Epidermal melanocyte (primary cell): ENCODE data around the gene GPR89B.
"Not testable (repeated sequence)": the region's sequence is repeated elsewhere in the genome, so short reads cannot be mapped to it uniquely, and the experiment has no call there.

Experiments used
- DNase-seq: peaks from one replicate; pipeline ENCODE4 v3.0.0; 2011; ENCODE audit warnings: low spot score; ENCODE audit not compliant: insufficient read length

The GPR89B gene

DNA sequence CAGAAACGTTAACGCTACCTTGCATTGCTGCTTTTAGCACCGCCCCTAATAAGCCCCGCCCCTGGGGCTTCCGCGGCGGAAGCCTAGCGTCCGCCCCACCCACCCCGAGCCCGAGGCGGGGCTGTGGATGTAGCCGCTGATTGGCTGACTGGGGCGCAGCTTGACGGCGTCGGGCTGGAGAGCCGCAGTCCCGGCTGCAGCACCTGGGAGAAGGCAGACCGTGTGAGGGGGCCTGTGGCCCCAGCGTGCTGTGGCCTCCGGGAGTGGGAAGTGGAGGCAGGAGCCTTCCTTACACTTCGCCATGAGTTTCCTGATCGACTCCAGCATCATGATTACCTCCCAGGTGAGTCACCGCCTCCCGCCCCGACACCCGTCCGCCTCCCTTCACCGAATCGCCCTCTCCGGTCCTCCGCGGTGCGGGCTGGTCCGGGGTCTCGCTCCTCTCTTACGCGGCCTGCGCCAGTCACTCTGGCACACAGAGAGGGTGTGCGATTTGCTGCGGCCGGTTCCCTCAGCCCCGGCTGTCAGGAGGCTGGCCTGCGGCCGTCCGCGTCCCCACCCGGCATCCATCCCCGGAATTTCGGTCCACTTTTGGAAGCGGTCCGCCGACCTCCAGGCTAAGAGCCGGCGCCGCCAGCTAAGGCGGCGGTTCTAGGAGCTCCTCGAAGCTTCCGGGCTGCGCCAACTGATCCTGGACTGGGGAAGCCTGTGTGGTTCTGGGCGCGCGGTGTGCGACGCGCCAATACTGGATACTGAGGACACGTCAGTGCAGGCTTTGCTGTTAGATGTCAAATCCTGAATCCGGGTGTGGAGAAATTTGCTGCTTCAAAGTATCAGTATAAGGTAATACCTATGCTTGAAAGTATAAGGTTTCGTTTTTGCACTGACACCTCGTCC lies at the start of gene GPR89B:
Gene GPR89B (plus strand): TSS at position 185 of the 897 bp plus-strand sequence. CDS start 117 bp downstream, at position 302.
- peak; percentile 63 for DNase-seq

DNA sequence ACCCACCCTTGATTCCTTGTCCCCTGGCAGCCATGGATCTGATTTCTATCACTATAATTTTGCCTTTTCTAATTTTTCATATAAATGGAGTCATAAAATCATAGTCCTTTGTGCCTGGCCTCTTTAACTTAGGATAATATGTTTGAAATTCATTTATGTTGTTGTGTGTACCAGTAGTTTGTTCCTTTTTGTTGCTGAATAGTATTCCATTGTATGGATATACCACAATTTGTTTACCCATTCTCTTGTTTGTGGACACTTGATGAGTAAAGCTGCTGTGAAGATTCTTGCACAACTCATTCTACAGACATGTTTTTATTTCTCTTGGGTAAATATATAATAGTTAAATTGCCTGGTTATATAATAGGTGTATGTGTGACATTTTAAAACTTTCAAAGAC lies 48.3 kb upstream of the GPR89B start:
- no peak for DNase-seq

DNA sequence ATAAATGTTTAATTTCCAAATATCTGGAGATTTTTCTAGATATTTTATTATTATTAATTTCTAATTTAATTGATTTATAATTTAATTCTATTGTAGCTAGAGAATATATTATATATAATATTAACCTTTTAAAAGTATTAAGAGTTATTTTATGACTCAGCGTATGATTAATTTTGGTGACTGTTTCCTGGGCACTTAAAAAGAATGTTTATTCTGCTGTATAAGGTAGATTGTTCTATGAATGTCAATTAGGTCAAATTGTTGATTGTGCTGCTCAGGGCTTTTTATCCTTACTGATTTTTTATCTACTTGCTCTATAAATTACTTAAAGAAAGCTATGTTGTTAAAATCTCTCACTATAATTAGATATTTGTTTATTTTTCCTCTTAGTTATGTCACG lies 45.7 kb upstream of the GPR89B start:
- no peak for DNase-seq

DNA sequence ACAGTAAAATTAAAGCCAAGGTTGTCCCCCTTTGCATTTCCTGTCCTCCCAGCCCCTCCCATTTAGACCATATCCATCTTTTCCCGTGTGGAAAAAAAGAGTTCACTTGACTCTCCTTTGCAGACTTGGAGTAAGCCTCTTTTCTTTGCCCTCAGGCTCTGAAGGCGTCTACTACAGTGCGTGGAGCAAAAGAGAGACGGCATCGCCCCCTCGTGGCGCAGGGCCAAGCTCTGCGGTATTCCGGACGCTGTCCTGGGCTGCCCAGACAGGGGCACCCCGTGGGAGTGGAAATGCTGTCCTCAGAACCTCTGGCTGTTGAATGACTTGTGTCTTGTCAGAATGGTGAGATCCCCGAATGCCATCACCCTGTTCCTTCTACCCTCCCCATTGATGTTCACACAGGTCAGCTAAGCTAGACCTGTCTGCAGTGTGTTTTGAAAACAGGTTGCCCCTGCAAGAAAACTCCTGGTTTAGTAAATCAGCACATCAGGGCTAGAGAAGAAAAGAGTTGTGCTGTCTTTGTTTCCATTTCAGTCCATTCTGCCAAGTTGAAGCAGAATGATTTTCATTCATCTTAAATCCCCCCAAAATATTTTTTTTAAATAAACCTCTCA lies 37.9 kb upstream of the GPR89B start:
- DNase-seq: peak; percentile 44

DNA sequence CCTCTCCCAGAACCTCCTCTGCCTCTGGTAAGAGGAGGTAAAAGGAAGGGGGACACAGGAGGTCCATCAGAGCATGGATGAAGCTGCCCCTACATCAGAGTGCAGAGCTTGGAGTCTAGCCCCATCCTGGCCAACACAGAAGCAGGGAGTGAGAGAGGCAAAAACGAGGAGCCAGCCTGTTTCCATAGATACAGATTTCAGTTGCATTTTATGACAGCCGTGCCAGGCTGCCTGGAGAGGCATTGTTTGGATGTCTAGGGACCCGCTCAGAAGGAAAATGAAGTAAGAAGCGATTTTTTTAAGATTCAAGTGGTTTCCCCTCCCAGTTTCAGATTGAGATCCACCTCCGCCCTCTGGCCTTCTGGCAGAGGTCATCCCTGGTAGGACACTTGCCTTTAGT lies 37.1 kb upstream of the GPR89B start:
- no peak for DNase-seq

DNA sequence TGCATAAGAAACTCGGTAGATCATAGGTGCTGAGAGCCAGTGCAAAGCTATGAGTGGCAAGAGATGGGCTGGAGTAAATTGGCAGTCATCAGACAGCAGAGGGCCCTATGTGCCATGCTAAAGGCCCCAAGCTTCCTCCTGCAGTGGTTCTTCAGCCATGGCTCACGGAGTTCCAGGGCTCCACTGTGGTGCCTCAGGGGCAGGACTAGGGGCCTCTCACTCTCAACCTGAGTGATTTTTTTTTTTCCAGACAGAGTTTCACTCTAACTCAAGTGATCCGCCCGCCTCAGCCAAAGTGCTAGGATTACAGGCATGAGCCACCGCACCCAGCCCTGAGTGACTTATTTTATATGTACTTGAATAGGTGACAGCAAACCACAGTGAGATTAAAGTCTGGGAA lies 36.0 kb upstream of the GPR89B start:
- DNase-seq: no peak

DNA sequence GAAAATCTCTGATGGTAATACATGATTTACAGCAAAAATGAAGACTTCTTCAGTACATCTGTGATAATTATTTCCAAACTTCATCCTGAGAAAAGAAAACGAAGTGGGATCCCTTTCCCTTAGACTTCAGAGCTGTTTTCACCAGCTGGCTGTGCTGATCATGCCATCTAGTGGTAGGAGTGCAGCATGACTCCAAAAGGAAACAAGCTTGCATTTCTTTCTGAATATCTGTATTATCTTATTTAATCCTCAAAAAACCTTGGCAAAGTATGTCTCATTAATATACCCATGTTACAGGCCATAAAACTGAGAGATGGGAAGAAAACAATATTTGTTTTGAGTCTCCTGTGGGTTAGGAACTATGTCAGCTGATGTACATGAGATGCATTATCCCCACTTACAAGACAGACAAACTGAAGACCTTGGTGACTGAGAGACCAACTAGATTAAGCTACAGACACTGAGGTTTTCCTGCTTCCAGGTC lies 35.4 kb upstream of the GPR89B start:
- peak; percentile 54 for DNase-seq

DNA sequence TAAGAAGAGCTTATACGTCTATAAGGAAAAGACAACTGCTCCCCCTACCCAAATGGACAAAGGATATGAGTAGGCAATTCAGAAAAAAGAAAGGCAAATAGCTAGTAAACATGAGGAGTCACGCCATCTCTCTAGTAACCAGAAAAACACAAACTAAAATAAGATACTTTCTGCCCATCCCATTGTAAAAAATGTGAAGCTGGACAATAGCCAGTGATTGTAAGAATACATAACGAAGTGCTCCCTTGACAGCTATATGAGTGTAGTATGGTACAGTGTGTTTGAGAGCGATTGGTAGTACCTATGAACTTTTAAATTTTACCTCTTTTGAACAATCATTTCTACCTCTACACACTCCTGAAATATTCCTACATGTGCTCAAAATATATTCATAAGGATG lies 33.1 kb upstream of the GPR89B start:
- no peak for DNase-seq

DNA sequence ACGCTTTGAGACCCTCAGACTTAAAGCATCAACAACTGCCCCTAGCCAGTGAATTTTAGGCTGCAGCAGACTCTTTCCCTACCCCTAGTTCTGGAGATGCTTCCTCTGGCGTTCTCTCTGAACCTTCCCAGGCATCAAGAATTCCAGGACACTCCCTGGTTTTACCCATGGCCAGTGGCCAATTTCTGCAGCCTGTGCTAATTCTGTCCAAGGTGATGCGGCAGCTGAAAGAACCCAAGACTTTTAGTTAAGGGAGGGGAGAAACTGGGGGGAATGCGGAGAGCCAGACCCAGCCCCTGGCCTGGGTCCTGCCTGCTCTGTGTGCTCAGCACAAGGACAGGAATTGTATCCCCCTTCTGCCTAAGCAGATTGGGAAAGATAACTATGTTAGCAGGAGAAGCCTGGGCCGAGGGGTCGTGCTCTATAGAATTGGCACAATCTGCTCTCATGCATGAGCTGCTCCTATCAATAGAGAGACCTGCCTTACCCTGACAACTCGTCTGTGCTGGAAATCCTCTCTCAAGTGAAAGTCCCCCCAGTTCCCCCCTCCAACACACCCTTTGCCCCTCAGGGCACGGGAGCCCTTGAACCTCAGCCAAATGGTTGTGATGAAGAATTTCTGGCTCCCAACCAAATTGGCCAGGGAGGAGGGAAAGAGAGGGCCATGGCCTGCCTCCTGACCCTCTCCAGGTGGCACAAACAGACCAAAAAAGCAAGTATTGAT lies 31.0 kb upstream of the GPR89B start:
- no peak for DNase-seq

DNA sequence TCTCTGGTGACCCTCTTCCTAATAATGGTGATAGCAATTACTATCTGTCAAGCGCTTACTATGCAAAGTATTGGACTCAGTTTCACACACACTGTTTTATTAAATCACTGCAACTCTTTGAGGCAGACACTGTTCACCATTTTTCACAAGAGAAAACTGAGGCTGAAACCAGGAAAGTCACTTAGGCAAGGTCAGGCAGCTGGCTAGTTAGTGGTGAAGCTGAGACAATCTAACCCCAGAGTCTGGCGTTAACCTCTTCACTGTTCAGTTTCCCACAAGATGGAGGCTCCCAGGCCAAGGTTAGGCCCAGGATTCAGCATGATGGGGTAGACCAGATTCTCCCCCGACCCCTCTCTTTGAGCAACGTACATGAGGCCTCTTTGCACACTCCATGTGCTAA lies 30.4 kb upstream of the GPR89B start:
- no peak for DNase-seq

DNA sequence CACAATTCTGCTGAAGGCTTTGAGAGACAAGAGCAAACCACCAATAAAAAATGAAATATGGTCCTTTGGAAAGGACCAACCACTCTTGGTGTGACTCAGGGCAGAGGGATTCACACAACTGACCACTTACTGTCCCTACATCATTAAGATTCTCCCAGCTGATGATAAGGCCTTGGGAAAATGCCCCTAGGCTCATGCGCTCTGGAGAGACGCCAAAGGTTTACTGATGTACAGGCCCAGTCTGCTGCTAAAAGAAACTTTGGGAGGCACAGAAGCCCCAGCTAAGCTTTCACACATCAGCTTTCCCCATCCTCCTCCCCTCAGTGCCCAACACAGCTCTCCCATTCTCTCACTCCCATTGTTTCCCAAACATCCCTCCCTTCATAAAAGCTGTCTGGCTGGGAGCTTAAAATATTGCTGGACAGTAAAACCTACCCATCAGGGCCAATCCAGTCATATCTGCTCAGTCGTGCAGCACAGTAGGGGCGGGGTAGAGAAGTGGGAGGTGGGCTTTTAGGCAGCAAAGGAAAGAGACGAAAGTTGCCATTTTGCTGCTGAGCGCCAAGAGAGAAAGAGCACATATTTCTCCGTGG lies 25.9 kb upstream of the GPR89B start, which contains the start of gene GJA8:
Gene GJA8 (plus strand): TSS at position 543 of the 593 bp plus-strand sequence. CDS start 5,161 bp downstream, outside the sequence.
- no peak for DNase-seq

DNA sequence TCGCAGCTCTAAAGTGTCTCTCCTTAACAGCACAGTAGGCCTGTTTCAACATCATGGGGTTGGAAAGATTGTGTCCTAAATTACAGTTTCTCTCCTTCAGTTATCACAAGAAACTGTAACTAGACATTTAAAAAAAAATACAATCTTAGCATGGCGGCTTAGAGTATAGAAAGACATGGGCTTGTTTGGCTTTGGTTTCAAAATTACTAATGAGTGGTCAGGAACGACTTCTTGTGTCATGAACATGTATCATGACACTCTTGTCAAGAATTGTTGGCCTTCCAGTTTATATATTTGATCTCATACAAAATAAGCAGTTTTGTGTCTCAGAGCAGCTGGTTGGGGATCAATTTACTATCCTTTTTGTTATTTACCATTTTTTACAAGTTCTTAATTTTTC lies 23.5 kb upstream of the GPR89B start:
- no peak for DNase-seq

DNA sequence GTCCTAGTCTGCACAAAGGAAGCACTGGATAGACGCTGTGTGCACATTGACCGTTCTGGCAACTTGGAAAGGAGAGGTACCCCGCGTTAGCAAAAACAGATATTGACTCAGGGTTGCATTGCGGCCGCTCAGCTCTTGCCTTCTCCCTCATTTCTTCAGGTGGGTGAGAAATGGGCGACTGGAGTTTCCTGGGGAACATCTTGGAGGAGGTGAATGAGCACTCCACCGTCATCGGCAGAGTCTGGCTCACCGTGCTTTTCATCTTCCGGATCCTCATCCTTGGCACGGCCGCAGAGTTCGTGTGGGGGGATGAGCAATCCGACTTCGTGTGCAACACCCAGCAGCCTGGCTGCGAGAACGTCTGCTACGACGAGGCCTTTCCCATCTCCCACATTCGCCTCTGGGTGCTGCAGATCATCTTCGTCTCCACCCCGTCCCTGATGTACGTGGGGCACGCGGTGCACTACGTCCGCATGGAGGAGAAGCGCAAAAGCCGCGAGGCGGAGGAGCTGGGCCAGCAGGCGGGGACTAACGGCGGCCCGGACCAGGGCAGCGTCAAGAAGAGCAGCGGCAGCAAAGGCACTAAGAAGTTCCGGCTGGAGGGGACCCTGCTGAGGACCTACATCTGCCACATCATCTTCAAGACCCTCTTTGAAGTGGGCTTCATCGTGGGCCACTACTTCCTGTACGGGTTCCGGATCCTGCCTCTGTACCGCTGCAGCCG lies 20.3 kb upstream of the GPR89B start:
- no peak for DNase-seq

DNA sequence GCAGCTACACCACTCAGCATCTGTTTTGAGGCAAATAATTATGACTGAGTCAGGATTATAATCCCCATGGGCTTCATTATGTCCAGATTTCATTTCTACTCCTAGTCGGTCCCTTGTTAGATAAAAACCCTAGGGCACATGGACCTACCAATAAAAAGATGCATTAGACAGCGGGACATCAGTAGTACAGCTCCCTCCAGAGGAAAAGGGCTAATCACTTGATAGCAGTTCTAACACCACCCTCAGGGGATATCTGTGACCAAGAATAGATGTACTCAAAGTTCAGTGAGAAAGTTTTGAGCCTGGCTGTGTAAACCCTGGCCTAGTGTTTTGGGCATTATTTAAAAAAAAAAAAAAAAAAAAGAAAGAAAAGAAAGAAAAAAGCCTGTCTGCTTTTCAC lies 15.7 kb upstream of the GPR89B start:
- peak; percentile 69 for DNase-seq

DNA sequence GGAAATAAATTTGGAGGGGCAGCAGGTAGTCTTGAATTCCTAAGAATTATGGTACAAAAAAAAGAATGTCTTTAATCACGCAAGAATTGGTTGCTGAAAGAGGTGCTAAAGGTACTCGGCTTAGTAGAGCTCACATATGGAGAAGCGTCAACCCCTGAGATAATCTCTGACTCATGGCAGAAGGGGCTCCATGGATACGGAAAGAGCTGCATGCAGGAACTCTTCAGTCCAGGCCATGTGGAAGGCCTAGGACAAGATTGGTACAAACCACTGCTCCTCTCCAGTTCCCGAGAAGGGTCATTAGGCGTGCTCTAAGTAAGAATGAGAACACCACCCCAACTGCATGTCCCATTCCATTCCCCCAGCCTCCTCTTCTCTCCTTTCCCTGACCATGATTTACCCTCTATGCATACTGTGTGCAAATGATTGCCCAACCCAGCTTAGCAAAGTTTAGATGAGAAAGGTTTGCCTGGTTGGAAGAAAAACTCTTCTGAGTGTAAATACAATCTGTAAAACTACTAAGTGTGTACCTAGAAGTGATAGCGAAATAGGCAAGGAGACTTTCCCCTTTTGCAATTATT lies 14.8 kb upstream of the GPR89B start:
- no peak for DNase-seq

DNA sequence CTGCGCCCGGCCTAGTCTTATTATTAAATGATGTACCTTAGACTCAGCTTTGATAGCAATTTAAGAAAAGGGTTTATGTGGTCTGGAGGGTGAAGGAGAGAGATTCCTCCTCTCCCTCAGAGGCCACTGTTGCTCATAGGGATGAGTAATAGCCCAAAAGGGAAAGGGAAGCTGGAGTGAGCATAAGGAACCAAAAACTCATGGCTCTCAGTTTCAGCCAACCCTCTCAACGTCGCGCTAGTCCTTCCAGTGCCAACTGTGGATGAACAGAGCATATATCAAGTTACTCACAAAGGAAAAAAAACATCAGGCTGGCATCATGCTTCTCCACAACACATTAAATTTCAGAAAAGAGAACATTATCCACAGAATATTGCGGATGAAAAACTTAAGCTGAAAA lies 8.3 kb upstream of the GPR89B start:
- no peak for DNase-seq

DNA sequence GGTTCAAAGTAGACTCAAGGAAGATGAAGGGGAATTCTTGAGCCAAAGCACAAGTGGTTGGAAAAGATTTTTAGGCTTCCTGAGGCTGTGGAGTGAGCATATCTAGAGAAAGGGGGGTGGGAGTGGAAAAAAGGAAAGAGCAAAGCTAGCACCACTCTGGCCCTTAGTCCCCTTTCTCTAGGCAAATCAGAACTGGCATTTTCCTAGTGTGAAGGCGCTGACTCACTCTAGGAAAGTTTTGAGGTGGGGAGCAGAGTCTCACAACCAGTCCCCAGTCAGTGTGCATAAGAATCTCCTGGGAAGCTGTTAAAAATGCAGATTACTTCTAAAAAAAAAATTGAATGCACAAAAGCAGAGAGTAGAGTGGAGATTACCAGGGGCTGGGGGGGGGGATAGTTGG lies 3.4 kb upstream of the GPR89B start:
- DNase-seq: no peak

DNA sequence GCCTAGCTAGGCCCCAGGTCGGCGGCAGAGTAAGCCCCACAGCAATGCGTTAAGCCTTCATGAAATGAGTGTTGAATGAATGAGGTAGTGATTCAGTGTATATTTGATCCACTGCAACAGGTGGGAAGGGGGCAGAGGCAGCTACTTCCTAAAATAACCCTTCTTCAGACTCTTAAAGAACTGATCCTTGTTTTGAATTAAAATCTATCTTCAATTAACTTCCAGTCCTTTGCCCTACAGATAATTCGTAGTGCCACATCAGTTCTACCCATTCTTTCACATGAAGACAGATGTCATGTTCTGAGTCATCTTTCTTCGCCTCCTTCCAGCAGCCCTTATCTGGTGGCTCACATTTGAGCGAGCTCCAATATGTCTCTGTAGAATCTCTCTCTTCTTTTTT lies 1.0 kb upstream of the GPR89B start:
- not testable (repeated sequence) for DNase-seq

DNA sequence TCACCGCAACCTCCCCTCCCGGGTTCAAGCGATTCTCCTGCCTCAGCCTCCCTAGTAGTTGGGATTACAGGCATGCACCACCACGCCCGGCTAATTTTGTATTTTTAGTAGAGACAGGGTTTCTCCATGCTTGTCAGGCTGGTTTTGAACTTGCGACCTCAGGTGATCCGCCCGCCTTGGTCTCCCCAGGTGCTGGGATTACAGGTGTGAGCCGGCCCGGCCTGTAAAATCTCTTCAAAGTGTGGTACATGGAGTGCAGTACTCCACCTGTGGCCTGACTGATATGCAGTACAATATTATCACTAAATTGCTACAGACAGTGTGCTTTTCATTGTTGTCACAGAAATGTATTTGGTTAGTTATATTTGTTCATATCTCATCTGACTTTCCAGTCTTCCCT lies 531 bp upstream of the GPR89B start:
- DNase-seq: not testable (repeated sequence)

DNA sequence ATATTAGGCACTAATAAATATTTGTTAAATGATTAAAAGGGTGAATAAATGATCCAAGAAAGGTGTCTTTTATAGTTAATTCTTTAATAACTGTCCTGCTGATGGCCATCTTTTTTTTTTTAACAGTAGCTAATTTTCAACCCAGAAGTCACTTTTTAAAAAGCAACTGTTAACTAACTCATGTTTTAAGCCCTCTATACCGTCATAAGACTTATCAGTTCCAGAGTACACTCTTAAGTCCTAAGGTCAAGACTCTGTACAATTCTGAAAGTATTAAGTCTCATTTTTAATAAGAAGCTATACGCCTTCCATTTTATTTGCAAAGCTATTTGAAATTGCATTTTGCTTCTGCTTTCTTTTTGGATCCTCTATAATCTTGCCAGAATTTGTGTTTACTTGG lies 2.9 kb downstream of the GPR89B start:
- not testable (repeated sequence) for DNase-seq
